HG03039 (cell line): ENCODE measurements around the gene GALNT17.
"Not testable (repeated sequence)": the region's sequence is repeated elsewhere in the genome, so short reads cannot be mapped to it uniquely, and the experiment has no call there.

ENCODE experiments used
- ATAC-seq: cut with Tn5 transposase; IDR thresholded peaks from one replicate; pipeline ENCODE4 v1.9.1; 2021; ENCODE audit warnings: mild to moderate bottlenecking, moderate library complexity; ENCODE audit not compliant: unreplicated experiment

Gene GALNT17

GRCh38 chr7:71712653-71713180, 580.8 kb downstream of the GALNT17 start:
- no peak for ATAC-seq

GRCh38 chr7:71716690-71717089, 584.7 kb downstream of the GALNT17 start:
- ATAC-seq, result no peak

DNA sequence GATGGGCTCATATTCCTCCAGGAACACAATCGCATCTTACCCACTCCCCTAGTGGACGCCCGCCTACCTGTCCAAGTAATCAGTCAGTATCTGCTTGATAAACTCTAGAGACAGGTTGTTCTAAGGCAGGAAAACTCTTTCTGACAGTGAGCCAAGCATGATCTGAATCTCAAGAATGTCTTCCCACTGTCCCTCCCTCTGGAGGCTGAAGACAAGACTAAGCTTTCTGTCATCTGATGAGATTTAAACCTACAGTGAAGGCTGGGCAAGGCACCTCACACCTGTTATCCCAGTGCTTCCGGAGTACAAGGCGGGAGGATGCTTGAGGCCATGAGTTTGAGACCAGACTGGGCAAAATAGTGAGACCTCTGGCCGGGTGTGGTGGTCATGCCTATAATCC, 586.6 kb downstream of the GALNT17 start:
- no peak for ATAC-seq

DNA sequence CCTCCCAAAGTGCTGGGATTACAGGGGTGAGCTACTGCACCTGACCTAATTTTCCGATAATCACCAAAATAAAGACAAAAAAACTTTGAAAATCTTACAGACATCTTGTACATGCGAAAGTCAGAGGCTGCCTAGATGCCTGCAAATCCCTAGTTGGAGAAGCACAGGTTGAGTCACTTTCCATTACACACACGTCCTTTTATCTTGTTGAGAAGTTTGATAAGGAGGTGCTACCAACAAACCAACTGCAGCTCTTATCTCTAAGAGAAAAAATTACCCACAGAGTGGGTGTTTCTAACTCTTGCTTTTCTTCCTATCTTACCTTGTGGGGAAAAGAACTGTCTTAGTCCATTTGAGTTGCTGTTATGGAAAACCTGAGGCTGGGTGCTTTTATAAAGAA, 589.8 kb downstream of the GALNT17 start:
- ATAC-seq, result no peak

DNA sequence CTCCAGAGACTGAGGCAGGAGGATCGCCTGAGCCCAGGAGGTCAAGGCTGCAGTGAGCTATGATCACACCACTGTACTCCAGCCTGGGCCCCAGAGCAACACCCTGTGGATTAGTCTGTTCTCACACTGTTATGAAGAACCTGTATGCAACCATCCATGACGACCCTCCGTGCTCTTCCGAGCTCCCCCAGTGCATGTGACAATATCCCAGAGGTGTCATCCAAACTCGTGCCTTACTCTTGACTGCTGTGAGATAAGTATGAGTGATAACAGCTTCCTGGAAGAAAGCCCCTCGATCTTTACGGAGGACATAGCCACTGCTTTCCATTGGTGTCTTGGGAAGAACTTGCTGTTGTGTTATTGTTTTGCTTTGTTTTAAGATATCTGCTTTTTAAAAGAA, 591.9 kb downstream of the GALNT17 start:
- ATAC-seq, result no peak

DNA sequence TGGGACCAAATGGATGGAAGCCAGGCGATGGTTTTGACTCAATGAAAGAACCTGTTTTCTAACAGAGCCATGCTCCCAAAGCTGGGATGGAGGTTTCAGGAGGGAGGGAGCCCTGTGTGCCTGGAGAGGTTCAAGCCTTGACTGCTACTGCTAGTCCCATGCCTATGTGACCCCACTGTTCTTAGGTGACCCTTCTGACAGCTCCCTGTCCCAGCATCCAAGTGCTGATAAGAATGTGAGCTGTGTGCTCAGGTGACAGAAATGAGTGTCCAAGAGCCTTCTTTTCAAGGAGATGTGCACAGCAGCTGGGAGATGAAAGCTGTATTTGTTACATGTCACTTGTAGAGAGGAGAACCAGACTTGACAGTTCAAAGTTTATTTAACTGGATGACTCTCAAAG, 595.4 kb downstream of the GALNT17 start:
- ATAC-seq, result no peak

GRCh38 chr7:71731740-71732139, 599.8 kb downstream of the GALNT17 start:
- no peak for ATAC-seq

- ATAC-seq, result no peak
Measured at GRCh38 chr7:71733107-71733870, 601.3 kb downstream of the GALNT17 start.

- no peak for ATAC-seq
Measured at GRCh38 chr7:71735961-71736556, 604.1 kb downstream of the GALNT17 start.

GRCh38 chr7:71737931-71738540, 606.1 kb downstream of the GALNT17 start:
- not testable (repeated sequence) for ATAC-seq

DNA sequence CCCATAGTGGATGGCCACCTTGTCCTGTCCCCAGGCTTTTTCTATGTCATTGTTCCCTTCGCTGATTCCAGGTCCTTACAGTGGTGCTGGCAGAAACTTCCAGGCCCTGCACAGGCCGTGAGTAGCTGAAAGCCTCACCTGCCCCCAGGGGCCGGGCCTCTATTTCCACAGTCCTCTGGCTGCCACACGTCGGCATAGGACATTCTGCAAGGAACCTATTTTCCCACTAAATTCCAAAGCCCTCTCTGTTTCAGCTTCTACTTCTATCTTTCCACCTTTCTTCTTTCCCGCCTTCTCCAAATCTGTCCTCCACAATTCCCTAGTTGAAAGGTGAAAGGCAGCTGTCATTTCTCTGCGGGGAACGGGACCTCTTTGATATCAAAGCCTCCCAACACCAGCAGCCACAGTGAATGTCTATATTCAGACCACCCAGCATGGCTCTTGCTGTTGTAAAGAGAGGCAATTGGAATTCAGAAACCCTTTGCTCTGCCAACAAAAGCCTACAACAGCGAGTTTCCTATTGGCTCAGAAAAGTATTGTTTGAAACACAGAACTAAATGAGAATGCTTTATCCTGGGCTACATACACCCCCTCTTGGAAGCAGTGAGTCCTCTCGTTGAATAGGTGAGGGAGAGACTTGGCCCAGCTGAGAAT, 607.7 kb downstream of the GALNT17 start:
- ATAC-seq, result no peak

- no peak for ATAC-seq
Measured at GRCh38 chr7:71740174-71740560, 608.2 kb downstream of the GALNT17 start.

DNA sequence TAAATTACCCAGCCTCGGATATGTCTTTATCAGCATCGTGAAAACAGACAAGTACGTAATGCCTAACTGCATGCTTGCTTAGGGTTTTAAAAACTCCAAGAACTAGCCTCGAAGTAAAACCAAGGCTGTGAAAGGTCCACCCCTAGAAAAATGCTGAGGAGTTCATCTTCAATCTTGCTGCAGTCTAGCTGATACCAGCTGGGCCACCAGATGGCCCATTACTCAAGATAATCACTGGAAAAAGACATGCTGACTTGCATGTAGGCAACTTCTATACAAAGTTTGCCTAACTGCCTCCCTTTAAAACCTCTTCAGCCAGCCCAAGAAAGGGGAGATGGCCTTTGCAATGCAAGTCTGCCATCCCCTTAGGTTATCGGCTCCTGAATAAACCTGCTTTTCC, 614.1 kb downstream of the GALNT17 start:
- ATAC-seq, result no peak

GRCh38 chr7:71750290-71750689, 618.3 kb downstream of the GALNT17 start:
- no peak for ATAC-seq

DNA sequence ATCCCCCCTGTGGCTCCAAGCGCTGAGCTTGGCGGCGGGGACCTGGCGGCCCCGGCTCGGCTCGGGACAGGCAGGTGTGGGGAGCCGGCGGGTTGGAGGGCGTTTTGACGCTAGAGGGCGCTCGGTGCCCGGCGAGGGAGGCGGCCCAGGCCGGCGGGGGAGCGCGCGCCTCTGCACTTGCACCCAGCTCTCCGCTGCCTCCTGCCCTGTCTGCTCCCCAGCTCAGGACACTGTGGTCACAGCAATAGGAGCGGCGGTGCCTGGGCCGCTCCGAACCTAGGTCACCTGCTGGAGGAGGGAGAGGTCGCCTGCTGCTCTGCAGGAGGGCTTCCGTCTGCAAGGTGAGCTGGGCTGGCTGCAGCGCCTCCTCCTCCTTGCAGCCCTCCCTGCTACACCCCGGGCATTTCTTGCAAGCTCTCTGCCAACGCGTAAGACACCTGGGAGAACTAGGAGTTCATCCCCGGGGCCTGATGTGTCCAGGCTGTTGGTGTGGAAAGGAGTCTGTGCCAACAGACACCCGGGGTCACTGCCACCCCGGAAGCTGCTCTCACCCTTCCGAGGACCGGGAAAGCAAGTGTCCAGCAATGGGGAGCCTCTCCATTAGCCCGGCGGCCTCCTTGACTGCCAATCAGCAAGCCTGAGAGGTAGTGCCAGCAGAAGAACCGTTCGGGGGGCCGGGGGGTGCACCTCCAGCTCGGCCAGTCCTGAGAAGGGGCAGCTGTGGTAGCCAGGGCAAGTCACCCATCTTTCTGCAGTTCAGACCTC, 620.4 kb downstream of the GALNT17 start:
- no peak for ATAC-seq

DNA sequence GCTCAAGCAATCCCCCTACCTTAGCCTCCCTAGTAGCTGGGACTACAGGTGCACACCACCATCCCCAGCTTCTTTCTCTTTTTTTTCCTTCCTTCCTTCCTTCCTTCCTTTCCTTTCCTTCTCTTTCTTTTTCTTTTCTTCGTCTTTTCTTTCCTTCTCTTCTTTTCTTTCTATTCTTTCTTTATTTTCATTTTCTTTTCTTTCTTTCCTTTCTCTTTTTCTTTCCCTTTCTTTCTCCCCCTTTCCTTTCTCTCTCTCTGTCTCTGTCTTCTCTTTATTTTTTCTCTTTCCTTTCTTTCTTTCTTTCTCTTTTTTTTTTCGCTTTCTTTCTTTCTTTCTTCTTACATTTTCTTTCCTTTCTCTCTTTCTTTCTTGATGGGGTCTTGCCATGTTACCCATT, 621.3 kb downstream of the GALNT17 start:
- no peak for ATAC-seq

- no peak for ATAC-seq
Measured at GRCh38 chr7:71753956-71754664, 622.2 kb downstream of the GALNT17 start.

DNA sequence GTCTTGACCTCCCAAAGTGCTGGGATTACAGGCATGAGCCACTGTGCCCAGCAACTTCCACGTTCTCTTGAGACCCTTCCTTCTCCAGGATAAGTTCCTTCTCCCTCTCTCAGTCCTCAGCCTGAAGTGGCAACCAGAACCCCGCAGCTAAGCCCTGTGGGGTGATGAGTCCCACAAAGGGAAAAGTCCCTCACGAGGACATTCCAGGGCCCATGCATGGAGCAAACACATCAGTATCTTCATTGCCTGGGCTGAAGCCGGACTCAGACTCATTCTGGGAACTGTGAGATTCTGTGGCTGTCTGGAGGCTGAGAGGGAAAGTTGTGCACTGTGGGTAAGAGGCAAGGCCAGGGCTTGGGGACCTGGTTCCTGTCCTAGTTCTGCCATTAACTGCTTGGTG, 622.9 kb downstream of the GALNT17 start:
- ATAC-seq, result no peak

- no peak for ATAC-seq
Measured at GRCh38 chr7:71761336-71761735, 629.4 kb downstream of the GALNT17 start.
